ENCODE measurements around the gene DDX5.
A peak's percentile ranks its signal among the peaks of the same experiment; 100 is the strongest.
"Not testable (repeated sequence)": the region's sequence is repeated elsewhere in the genome, so short reads cannot be mapped to it uniquely, and the experiment has no call there.

Gene DDX5

DNA sequence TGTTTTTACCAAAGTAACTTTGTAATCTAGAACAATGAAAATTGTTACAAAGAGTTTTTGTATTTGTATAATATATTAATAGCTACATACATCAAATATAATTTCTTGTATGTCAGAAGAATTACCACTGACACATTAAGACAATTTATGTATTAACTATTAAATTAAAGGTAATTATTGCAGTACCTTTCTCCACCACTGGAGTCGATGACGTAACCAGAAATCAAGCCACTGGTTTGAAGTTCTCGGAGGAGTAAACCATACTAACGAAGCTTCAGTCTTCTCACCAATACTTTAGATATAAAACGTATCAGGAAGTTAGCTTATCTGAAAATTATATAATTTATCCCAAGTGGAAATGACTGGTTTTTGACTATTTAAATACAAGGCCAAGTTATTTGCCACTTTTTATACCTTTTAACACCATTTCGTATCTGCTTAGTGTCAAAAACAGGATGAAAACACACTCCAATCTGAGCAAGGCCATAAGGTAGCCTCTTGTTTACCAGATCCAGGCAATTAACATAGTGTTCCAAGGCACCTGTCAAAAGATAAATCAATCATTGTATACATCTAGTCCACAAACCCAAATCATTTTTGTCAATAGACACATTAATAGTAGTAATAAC, 13.5 kb downstream of the DDX5 start:
- DNase-seq (ENCODE audit: low spot score): peak; percentile 77

DNA sequence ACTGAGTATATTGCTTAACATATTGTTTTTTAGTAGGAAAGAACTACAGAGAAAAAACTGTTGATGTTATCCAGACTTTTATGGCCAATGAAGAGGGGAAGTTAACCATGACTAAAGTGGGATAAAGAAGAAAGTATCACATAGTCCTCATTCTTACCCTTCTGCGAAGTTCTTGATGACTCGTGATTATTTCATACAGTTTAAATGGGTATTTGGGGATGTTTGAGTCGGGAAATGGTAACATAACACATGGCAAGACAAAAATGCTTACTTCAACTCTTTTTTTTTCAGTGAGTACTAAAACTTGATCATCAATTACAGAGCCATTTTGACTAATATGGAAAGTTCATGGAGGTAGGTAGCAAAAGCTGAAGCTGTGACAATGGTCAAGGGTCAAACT, 14.1 kb downstream of the DDX5 start:
- no peak for DNase-seq (ENCODE audit: low spot score)

DNA sequence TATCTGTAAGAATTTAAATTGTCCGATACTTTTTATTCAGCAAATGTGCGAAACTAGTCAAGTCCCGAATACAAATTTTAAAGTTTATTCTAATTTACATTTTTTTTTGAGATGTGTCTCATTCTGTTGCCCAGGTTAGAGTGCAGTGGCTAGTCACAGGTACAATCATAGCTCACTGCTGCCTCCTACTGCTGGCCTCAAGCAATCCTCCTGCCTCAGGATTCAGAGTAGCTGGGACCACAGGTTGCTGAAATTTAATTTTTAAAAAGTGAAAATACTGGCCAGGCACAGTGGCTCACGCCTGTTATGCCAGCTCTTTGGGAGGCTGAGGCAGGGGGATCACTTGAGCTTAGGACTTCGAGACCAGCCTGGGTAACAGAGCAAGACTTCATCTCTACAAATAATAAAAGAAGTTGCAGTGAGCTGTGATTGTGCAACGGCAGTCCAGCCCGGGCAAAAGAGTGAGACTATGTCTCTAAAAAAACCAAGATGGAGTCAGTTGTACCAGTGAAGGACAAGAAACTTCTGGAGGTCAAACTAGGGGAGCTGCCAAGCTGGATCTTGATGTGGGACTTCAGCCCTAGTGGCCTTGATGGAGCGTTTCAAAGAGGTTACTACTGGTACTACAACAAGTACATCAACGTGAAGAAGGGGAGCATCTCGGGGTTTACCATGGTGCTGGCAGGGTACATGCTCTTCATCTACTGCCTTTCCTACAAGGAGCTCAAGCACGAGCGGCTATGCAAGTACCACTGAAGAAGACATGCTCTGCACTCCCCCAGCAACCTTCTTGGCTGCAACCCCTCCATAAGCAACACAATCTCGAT, 14.8 kb downstream of the DDX5 start:
- DNase-seq (ENCODE audit: low spot score): peak; percentile 60

DNA sequence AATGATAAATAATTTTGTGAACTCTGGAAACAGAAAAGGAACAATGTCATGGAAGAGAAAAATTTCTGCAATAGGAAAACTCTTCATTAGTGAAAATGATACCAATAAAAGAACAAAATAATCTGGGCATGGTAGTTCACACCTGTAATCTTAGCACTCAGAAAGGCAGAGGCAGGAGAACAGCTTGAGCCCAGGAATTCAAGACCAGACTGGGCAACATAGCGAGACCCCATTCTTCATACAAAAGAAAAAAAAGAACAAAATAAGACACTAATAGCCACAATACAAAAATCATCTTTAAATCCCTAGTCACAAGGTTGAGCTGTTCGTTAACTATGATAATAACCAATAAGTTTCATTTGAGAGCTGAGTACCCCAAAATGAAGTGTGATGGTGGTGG, 17.8 kb downstream of the DDX5 start:
- DNase-seq (ENCODE audit: low spot score): no peak

DNA sequence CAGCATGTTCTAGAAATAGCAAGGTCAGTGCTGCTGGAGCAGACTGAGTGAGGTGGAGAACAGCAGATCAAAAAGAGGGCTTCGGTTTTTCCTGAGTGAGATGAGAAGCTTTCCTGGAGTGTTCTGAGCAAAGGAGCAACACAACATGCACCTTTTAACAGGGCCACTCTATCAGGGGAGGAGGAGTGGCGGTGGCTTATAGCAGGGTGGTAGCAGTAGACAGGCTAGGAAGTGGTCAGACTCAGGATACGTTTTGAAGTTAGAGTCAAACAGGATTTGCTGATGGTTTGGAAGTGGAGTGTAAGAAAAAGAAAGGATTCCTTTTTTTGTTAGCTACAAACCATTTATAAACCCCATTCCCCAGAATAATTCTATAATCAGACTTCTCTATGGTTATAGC, 21.7 kb downstream of the DDX5 start:
- DNase-seq (ENCODE audit: low spot score): no peak

DNA sequence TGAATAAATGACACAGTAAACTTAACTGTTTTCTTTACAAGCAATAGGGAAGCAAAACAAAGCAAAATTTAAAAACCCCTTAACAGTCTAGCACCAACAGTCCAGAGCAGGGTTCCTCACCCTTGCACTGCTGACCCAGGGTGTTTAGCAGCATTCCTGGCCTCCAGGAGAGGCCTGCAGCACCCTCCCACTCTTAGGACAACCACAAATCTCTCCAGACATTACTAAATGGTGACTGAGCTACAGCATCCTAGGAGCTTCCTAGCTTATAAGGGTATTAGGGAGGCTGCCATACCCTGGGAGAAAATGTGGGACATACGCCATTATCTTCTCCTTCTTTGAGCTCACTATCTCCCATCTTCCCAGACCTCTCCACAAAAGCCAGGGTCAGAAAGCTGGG, 25.1 kb downstream of the DDX5 start:
- no peak for DNase-seq (ENCODE audit: low spot score)

DNA sequence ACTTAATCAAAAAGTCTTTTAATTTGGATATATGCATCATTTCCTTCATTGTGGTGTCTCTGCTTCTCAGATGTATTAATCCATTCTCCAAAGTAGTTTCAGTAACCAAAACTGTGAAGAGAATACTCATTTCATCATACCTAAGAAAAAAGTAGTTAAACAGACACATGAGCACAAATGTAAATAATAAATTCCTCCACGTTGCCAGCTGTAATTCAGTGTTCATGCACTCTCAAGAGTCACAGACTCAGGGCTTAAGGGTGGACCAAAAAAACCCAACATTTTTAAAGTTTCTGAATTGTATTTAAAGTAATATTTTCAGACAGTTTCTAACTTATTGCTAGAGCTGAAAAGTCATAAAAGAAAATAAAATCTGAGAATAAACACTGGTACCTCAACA, 28.2 kb downstream of the DDX5 start:
- no peak for DNase-seq (ENCODE audit: low spot score)

DNA sequence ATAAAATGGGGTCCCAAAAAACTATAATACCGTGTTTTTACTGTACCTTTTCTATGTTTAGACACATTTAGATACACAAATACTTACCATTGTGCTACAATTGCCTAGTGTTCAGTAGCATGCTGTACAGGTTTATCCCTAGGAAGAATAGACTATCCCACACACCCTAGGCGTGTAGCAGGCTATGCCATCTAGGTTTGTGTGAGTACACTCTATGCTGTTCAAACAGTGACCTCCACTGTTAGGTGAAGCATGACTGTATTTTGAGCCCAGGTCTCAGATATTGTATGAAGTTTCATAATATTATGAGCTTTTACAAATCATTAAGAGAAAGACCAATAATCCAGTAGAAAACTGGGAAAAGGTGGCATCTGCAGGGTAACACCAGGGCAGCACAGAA, 33.5 kb downstream of the DDX5 start:
- no peak for DNase-seq (ENCODE audit: low spot score)

DNA sequence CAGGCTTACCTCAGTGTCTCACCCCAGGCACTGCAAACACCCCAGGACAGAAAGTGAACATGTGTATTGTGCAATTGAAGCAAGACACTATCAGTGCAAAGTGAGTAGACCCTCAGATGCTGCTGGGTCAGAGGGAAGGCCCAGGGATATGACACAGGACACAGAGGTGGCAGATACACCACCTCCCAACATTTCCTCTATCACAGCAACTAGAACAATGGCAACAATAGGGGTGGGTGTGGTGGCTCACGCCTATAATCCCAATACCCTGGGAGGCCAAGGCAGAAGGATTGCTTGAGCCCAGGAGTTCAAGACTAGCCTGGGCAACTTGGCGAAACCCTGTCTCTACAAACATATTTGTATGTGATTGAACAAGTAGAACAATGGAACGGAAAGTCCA, 34.6 kb downstream of the DDX5 start:
- DNase-seq (ENCODE audit: low spot score): no peak

DNA sequence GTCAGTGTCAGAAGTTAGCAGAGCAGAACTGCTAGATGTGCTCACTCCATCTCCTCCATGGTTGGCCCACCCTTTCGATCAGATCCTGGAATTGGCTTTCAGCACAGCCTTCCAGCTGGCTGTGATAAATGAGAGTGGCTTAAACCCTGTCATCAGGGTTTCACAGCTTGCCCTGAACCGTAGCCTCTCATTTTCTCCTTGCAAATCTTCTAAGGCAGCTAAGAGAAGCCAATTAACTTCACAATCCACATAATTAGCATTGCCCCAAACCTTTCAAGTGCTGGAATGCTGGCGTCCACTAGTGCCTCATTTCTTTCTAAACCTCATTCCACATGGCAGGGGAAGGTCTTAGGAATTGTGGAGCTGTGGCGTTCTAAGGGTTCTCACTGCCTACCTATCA, 35.5 kb downstream of the DDX5 start:
- DNase-seq (ENCODE audit: low spot score): no peak

DNA sequence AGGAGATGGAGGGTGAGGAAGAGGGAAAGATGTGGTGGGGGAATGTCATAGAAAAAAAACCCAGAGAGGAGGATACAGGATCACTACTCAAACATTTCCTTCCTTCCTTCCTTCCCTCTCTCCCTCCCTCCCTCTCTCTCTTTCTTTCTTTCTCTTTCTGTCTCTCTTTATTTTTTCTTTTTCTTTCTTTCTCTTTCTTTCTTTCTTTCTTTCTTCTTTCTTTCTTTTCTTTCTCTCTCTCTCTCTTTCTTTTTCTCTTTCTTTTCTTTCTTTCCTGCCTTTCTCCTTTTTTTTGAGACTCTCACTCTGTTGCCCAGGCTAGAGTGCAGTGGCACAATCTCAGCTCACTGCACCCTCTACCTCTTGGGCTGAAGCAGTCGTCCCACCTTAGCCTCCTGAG, 39.3 kb downstream of the DDX5 start:
- DNase-seq (ENCODE audit: low spot score): not testable (repeated sequence)

DNA sequence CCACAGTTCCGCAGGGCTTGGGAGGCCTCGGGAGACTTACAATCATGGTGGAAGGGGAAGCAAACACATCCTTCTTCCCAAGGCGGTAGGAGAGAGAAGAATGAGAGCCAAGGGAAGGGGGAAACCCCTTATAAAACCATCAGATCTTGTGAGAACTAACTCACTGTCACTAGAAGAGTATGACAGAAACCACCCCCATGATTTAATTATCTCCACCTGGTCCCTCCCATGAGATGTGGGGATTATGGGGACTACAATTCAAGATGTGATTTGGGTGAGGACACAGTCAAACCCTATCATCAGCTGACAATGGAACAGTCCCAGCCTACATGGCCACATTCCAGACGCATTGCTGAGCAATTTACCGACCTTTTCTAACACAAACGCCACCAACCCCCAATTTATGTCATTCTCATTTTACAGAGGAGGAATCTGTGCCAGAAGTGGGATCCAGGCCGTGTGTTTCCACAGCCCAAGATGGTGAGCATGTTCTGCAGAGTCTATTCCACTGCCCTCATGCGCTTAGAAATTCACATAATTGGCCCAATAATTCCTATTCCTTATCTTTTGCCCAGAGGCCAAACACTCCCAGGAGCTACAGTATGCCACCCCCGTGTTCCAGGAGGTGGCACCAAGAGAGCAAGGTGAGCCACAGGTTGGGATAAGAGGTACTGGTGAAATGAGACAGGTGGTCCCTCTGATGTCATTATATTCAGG, 39.9 kb downstream of the DDX5 start:
- DNase-seq (ENCODE audit: low spot score): no peak

DNA sequence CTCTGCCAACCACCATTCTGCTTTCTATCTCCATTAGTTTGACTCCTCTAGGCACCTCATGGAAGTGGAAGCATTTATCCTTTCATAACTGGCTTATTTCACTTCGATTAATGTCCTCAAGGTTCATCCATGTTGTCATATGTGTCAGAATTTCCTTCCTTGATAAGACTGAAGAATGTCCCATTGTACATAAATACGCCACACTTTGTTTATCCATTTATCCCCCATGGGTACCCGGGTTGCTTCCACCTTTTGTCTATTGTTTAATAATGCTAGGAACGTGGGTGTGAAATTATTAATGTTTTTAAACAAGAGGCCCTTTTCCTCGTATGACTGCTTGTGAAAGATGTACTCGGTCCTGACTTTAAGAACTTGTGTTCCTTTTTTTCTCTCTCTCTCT, 44.3 kb downstream of the DDX5 start:
- DNase-seq (ENCODE audit: low spot score): no peak

DNA sequence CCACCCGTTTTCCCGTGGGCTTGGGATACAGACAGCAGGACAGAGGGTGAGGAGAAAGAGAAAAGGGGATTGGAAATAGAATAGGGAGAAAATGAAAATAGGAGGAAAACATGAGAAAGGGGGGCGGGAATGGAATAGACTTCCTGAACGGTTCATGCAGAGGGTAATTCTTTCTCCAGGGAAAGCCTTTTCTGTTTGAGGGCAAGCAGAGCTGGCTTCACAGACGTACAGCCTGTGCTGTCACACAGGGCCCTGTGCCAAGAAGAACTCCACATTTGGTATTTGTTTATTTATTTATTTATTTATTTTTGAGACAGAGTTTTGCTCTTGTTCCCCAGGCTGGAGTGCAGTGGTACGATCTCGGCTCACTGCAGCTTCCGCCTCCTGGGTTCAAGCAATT, 45.1 kb downstream of the DDX5 start:
- no peak for DNase-seq (ENCODE audit: low spot score)

DNA sequence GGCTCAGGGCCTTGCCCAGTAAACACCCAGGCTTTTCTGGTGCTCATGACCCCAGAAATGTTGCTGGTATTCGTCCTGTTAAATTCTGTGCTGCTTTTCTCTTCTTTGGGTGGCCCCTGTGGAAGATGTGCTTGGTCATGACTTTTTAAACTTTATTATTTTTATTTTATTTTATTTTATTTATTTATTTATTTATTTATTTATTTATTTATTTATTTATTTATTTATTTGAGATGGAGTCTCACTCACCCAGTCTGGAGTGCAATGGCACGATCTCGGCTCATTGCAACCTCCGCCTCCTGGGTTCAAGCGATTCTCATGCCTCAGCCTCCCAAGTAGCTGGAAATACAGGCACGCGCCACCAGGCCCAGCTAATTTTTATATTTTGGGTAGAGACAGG, 46.3 kb downstream of the DDX5 start:
- not testable (repeated sequence) for DNase-seq (ENCODE audit: low spot score)

DNA sequence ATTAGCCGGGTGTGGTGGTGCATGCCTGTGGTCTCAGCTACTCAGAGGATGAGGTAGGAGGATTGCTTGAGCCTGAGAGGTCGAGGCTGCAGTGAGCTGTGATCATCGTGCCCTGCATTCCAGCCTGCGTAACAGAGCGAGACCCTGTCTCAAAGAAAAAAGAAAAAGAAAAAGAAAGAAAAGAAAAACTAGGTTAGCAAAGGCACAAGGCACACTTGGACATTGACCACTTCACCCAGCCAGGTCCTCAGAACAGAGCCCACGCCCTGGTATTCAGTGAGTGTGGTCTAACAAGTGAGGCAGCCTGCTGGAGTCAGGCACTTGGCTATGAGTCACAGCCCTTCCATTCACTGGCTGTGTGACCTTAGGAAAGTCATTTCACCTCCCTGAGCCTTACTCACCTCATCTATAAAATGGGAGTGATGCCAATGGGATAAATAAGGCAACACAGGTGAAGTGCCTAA, 46.8 kb downstream of the DDX5 start:
- DNase-seq (ENCODE audit: low spot score): no peak

DNA sequence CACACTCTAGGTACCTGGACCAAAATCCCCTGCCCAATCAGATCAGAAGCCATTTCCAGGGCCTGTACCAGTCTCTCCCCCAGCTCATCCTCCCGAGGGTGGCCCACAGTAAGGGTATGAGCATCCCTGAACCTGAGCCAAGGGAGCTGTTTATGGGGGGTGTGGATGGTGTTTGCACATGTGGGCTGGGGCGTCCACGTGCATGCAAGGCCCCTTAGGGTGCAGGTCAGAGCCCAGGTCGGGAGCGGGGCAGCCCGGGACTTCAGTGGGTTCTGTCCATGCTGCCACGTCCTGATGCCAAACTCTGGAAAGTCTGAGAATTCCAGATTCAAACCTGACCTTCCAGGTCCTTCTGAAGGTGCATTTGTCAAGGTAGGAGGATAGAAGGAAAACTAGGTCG, 47.3 kb downstream of the DDX5 start:
- no peak for DNase-seq (ENCODE audit: low spot score)

DNA sequence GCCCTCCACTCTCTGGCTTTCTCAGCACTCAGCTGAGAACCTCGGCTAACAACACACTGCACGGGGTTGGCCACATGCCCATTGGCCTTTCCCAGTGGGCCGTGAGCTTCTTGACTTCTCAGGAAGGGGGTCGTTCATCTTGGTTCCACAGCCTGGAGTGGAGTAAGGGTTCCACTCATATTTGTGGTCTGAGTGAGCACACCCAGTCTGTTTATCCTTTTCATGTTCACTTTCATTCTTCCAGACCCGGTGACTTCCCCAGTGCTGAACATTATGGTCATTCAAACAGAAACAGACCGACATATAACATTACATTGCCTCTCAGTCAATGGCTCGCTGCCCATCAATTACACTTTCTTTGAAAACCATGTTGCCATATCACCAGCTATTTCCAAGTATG, 48.9 kb downstream of the DDX5 start:
- DNase-seq (ENCODE audit: low spot score): no peak

DNA sequence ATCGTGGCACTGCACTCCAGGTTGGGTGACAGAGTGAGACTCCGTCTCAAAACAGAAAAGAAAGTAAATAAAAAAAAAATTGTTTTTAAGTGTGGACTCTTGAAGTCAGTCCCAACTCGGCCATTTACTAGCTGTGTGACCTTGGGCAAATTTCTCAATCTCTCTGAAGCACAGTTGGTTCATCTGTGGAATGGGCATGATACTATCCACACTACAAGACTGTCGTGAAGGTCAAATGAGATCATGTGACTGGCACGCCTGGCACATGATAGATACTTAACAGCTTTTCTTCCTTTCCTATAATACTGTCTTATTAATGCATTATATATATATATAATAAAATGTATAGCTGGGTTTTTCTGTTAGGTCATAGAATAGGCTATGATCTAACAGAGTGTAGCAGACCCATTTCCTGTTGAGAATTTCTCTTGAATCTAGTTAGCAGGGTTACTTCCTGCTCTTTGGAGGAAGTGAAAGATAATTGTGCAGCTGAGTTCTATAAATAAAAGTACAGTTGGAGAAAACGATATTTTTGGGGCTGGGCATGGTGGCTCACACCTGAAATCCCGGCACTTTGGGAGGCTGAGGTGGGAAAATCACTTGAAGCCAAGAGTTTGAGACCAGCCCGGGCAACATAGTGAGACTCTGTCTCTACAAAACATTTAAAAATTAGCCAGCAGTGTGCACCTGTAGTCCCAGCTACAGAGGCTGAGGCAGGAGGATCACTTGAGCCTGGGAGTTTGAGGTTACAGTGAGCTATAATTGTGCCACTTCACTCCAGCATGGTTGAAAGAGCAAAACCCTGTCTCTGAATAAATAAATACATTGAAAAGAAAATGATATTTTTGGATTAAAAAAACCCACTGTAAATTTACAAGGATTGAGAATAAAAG, 49.9 kb downstream of the DDX5 start:
- peak; percentile 17 for DNase-seq (ENCODE audit: low spot score)

DNA sequence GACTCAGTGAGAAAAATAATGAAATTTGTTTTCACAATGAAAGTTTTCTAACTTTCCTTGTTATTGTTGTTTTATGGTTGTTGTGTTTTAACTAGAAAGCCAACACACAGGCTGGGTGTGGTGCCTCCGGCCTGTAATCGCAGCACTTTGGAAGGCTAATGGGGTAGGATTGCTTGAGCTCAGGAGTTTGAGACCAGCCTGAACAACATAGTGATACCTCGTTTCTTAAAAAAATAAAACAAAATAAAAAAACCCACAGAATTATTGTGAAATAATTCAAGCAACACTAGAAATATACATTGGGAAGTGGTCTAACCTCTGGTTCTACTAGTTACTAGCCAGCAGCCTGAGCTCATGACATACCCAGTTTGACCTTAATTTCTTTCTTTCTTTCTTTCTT, 56.5 kb downstream of the DDX5 start:
- DNase-seq (ENCODE audit: low spot score): no peak

DNA sequence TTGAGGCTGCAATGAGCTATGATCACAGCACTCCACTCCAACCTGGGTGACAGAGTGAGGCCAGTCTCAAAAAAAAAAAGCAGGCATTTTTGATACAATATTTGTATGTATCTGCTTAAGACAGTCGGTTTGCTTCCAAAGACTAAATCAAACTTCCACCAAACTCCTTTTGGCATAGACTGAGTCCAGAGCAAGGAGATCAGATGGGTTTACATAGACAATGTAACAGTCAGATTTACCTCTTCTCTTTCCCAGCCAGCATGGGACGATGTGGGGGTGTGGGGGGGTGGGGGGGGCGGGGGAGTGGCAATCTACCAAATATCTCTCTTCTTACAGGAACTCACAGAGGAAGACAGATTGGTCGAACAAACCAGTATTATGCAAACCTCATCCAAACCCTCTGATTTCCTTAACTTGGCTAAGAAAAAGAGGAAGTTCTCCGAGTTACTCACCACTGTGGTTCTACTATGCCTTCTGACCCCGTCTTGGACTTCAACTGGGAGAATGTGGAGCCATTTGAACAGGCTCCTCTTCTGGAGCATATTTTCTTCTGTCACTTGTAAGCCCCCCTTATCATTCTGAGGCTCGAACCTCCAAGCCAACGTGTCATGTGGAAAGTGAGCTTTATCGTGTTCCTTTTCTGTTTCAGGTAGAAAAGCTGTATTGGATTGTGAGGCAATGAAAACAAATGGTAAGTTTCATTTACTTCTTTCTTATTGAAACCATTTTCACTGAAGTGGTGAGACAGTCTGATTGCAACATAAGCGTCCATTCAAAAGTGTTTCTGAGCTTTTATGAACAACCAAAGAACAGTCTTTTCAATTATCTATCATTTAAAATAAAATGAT, 57.2 kb downstream of the DDX5 start, which contains the start of gene MILR1:
MILR1 (plus strand) TSS at position 451 of the 848 bp plus-strand sequence; CDS start at position 505, 54 bp downstream.
- DNase-seq (ENCODE audit: low spot score): peak; percentile 9

Data from CD4-positive, alpha-beta T cell treated with Interleukin-2 at 100 ng/mL for 4 hours (primary cell).